ENCODE data around the gene PLD4.

PLD4 gene

GRCh38 chr14:104981699-104982541 lies 57.2 kb downstream of the PLD4 start:
- POLR2A ChIA-PET = no interaction called here
- CTCF ChIA-PET = interaction anchor here (1.0 to 5.7 kb wide), 4 partner anchors 23 to 64 kb away, joined by 3 to 54 read pairs (median 6); no protein-coding TSS in a partner anchor
- no peak for DNase-seq (ENCODE audit: extremely low spot score)
- no peak for TF ChIP-seq CTCF (IDR thresholded peaks at IDR 0.05; ENCODE audit: control extremely low read depth, extremely low read depth, low read depth, missing control alignments)

- POLR2A ChIA-PET = no interaction called here
- TF ChIP-seq CTCF (IDR thresholded peaks at IDR 0.05; ENCODE audit: control extremely low read depth, extremely low read depth, low read depth, missing control alignments) = no peak
- no peak for DNase-seq (ENCODE audit: extremely low spot score)
- CTCF ChIA-PET = interaction anchor here (0.6 to 5.7 kb wide), 5 partner anchors 22 to 1709 kb away, joined by 3 to 54 read pairs (median 5); no protein-coding TSS in a partner anchor
Measured at GRCh38 chr14:104982548-104983230, 58.0 kb downstream of the PLD4 start.
